Germinal center (tissue), 1 donor: ENCODE data around the gene FAM222A.

Experiments
- DNase-seq: peaks from one replicate; pipeline ENCODE4 v3.0.0; 2012; ENCODE audit warnings: mixed read lengths, low spot score

Gene FAM222A

DNA sequence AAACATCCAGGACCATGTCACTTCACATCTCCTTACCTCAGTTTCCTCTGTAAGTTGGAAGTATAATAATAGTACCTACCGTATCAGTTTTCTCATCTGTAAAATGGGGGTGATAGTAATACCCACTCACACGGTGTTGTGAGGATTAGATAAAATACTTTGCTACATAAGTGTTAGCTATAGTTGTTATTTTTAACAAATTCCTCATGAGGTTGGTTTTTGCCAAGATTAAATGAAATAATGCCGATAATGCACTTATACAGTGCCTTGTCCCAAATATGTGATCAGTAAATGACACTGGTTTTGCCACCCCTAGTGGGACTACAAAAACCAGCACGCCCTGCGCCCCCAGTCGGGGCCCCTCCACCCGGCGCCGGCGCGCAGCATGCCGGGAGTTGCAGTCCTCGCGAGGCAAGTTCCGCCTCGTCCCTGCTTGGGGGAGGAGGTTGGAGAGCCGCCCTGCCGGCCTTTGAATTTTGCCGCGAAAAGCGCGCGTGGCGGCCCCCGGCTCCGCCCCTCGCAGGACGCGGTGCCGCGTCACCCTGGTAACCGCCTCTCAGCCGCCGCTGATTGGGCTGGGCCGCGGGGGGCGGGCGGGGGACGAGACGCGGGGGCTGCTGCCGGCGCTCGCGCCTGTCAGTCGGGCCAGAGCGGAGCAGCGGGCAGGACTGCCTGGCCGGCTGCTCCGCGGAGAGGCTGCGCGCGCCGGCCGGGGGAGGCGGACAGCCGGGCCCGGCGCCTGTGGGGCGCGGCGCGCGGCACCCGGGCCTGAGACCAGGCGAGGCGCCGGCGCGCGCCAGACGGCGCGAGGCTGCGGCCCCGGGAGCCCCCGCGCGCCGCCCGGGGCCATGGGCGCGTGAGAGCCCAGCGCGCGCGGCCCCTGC, at the start of gene FAM222A:
TSS of gene FAM222A (plus strand) at position 639 of the 884 bp plus-strand sequence. CDS start 30,322 bp downstream, outside the sequence.
- DNase-seq: peak; percentile 95

DNA sequence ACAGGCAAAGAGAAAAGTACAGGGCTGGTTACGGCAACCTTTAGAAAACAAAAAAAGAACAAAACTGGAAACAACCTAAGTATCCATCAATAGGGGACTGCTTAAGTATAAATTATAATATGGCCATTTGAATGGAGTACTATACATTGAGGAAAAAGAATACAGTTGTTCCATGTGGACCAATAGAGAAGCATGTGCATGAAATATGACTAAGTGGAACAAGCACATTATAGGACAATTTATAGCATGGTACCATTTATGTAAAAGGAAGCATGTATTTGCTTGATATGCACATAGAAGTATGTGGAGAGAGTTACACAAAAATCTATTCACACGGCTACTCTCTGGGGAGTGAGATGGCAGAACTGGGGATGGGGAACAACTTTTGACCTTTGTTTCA, 49.2 kb upstream of the FAM222A start:
- DNase-seq: no peak

GRCh38 chr12:109666068-109666467, 47.6 kb upstream of the FAM222A start:
- no peak for DNase-seq

GRCh38 chr12:109670731-109671130, 42.9 kb upstream of the FAM222A start:
- DNase-seq: no peak

GRCh38 chr12:109671502-109671901, 42.1 kb upstream of the FAM222A start:
- no peak for DNase-seq

- no peak for DNase-seq
These were observed 40.2 kb upstream of the FAM222A start for GRCh38 chr12:109673379-109673778.

GRCh38 chr12:109673884-109674283, 39.7 kb upstream of the FAM222A start:
- no peak for DNase-seq

- no peak for DNase-seq
These were observed 38.2 kb upstream of the FAM222A start for GRCh38 chr12:109675411-109675810.

DNA sequence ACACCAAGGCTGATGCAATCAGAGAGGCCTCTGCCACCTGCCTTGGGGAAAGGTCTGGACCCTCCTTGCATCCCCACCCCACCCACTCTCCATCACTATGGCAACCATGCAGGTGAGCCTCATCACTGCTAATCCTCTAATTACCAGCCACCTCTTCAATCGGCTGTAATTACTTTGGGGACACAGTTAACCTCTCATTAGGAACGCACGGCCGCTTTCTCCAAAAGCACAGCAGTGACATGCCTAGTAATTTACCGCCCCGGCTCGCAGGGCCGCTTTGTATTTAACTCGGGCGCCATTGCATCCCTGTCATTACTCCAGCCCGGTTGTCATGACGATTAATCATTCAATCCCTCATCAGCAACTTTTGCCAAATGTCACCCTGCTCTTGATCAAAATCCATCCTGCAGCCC, 36.3 kb upstream of the FAM222A start:
- no peak for DNase-seq

- no peak for DNase-seq
These were observed 34.9 kb upstream of the FAM222A start for GRCh38 chr12:109678719-109679118.

- no peak for DNase-seq
These were observed 33.9 kb upstream of the FAM222A start for GRCh38 chr12:109679501-109680263.

DNA sequence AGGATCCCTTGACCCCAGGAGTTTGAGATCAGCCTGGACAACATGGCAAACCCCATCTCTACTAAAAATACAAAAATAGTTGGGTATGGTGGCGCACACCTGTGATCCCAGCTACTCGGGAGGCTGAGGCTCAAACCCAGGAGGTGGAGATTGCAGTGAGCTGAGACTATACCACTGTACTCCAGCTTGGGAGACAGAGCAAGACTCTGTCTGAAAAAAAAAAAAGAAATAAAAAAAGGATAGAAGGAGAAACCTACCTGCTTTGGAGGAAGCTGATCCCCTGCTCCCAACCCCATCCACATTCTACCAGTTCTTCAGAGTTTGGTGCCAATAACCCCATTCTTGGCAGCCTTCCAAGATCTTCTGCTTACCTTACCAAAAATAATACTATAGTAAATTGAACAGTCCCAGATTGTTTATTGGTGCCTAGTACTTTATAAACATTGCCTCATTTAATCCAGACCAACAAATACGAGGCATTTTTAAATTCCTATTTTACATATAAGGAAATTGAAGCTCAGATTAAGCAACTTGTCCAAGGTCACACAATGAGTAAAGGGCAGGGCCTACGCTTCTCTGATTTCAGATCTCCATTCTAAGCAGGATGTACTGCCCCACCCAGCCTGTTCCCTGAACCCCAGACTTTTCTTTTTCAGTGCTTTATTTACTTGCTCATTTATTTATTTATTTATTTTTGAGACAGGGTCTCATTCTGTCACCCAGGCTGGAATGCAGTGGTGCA, 33.2 kb upstream of the FAM222A start:
- no peak for DNase-seq

DNA sequence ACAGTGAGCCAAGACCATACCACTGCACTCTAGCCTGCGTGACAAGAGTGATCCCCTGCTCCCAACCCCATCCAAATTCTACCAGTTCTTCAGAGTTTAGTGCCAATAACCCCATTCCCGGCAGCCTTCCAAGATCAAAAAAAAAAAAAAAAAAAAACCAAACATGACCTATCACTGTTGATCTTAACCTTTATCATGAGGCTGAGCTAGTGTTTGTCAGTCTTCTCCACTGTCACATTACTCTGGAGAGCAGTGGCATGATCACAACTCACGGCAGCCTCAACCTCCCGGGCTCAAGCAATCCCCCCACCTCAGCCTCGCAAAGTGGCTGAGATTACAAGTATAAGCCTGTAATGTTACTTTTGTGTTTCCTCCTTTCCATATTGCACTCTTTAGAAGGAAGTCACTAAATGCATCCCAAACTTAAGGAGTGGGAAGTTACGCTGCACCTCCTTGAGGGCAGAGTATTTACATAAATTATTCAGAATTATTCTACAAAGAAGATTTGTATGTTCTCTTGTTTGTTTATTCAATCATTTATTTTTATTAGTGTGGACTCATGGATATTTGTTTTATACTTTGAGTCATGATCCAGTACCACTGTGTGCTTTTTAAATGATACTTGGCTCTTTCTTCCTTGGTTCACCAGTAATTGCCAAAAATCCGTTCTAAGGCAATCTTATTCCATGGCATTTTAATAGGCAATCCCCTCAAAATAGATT, 31.5 kb upstream of the FAM222A start:
- no peak for DNase-seq

- no peak for DNase-seq
These were observed 30.9 kb upstream of the FAM222A start for GRCh38 chr12:109682708-109683060.

DNA sequence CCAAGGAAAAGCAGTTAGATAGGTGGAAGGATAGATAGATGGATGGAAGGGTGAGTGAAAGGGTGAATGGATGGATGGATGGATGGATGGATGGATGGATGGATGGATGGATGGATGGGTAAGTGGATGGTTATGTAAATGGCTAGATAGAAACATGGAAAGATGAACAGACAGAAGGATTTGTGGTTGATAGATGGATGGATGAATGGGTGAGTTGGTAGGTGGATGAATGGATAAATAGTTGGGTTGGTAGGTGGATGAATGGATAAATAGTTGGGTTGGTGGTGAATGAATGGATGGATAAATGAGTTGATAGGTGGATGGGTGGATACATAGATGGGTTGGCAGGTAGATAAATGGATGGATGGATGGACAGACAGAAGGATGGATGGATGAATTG, 30.3 kb upstream of the FAM222A start:
- no peak for DNase-seq

DNA sequence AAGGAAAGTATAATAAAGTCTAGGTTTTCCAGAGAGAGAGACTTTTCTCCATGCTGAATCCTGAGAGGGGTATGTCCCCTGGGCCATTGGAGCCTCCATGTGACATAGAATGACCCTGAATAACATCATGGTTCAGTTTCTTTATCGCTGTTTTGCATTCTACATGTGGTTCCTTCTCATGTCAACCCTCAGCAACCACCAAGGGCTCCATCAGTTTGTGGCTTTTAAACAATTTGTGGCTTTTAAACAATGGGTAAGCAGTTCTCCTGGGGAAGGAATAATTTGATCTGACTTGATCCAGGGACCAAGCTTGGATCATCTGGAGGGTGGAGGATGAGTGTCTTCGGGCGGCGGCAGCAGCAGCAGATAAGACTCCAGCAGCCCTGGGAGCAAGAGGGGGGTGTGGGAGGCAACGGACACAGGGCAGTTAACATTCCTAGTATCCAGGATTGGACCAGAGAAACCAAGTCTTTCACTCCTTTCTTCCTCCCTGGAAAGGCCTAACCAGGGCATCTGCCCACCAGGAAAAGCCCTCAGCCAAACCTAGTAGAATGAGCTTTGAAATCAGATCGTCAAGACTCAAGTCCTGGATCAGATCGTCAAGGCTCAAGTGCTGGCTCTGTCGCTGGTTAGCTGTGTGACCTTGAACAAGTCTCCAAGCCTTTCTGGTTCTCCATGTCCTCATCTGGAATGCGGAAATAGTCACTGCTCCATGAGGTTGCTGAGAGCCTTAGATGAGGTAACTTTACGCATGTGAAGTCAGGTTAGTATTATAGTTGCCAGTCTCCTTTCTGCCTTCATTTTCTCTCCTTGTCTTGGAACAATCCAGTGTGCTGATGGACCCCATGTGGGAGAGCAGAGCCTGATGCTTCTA, 27.8 kb upstream of the FAM222A start:
- no peak for DNase-seq

DNA sequence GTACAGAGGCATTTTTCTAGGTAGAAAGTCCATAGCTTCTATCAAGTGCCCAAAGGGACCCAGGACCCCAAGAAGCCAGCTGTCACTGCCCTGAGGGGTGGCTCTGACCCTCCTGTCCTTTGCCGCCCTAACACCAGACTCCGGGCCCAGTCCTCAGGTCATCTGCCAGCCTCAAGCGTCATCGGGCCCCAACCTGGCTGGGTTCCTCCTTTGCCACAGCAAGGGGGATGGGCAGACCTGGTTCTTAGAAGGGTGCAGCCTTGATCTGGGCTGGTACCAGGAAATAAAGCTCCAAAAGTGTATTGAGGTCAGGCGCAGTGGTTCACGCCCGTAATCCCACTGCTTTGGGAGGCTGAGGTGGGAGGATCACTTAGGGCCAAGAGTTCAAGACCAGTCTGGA, 27.1 kb upstream of the FAM222A start:
- no peak for DNase-seq

- no peak for DNase-seq
These were observed 26.4 kb upstream of the FAM222A start for GRCh38 chr12:109687250-109687649.

GRCh38 chr12:109689426-109689825, 24.2 kb upstream of the FAM222A start:
- DNase-seq: no peak

DNA sequence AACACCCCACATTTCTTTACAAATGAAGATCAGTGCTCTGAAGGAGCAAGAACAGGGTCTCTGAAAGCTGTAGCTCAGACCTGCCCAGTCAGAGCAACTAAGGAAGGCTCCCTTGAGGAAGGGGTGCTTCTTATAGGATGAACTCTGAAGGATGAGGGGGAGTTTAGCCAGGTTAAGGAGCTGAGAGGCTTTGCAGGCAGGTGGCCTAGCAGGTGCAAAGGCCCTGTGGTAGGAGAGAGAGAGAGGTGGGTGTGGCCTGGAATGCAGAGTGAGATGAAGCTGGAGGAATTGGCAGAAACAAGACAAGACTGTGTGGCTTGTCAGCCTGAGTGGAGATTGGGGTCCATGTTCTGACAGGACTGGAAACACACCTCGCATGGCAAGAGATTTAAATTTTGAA, 20.5 kb upstream of the FAM222A start:
- DNase-seq: no peak
